ENCODE results near the gene CNBD2.
"Not testable (repeated sequence)": the region's sequence is repeated elsewhere in the genome, so short reads cannot be mapped to it uniquely, and the experiment has no call there.

- not testable (repeated sequence) for TF ChIP-seq POU2F2 (IDR thresholded peaks at IDR 0.05; ENCODE audit: low read depth, low read length); POLR2A (IDR thresholded peaks at IDR 0.05; ENCODE audit: low read depth, low read length); POLR2AphosphoS5 (IDR thresholded peaks at IDR 0.05; ENCODE audit: low read depth, low read length); TAF1 (IDR thresholded peaks at IDR 0.05; ENCODE audit: low read depth, low read length); PAX5 (IDR thresholded peaks at IDR 0.05; ENCODE audit: insufficient read depth, low read length, severe bottlenecking); SPI1 (IDR thresholded peaks at IDR 0.05; ENCODE audit: low read depth, low read length)
Observed at GRCh38 chr20:36079984-36080383, 111.6 kb downstream of the CNBD2 start.

Data from GM12891 (cell line).